ENCODE measurements around the gene GPR161.
A peak's percentile ranks its signal among the peaks of the same experiment; 100 is the strongest.

Gene GPR161

DNA sequence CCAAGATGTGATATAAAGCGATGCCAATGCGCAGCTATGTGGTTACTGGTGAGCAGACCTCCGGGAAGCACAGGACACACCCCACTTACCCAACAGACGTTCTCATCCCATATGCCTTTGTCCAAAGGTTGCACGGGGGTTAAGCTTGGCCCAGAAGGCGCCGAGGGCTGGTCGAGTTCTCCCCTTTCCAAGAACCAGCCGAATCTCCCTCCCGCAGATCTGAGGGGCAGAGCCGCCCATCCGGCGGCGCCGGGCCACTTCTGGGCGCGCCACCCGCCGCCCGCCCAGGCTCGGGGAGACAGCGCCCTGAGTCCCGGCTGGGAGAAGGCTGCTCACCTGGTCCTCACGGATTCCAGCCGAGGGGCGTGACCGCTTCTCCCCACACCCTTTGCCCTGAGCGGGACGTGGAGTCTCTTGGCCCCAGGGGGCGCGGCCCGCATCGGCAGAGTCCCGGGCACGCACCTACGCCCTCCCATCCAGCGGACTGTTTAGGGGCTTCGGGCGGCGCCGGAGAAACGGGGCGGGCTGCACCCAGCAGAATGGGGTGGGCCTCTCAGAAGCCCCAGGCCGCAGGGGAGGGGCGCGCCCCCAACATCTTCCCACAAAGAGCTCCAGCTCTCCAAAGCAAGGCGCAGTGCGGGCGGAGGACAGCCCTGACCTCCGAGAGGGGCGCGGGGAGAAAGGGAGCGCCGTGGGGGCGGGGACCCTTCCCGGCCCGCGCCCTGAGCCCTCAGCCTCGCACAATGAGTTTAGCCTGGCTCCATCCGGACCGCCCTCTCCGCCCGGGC lies 615 bp downstream of the GPR161 start:
- DNase-seq (ENCODE audit: low spot score), result no peak
- peak overlapping the region; percentile 81 for H3K4me3 ChIP-seq
- TF ChIP-seq, protein P1, sequence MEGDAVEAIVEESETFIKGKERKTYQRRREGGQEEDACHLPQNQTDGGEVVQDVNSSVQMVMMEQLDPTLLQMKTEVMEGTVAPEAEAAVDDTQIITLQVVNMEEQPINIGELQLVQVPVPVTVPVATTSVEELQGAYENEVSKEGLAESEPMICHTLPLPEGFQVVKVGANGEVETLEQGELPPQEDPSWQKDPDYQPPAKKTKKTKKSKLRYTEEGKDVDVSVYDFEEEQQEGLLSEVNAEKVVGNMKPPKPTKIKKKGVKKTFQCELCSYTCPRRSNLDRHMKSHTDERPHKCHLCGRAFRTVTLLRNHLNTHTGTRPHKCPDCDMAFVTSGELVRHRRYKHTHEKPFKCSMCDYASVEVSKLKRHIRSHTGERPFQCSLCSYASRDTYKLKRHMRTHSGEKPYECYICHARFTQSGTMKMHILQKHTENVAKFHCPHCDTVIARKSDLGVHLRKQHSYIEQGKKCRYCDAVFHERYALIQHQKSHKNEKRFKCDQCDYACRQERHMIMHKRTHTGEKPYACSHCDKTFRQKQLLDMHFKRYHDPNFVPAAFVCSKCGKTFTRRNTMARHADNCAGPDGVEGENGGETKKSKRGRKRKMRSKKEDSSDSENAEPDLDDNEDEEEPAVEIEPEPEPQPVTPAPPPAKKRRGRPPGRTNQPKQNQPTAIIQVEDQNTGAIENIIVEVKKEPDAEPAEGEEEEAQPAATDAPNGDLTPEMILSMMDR (IDR thresholded peaks at IDR 0.05), result no peak
- H3K27ac ChIP-seq, result peak overlapping the region; percentile 78 to 89

DNA sequence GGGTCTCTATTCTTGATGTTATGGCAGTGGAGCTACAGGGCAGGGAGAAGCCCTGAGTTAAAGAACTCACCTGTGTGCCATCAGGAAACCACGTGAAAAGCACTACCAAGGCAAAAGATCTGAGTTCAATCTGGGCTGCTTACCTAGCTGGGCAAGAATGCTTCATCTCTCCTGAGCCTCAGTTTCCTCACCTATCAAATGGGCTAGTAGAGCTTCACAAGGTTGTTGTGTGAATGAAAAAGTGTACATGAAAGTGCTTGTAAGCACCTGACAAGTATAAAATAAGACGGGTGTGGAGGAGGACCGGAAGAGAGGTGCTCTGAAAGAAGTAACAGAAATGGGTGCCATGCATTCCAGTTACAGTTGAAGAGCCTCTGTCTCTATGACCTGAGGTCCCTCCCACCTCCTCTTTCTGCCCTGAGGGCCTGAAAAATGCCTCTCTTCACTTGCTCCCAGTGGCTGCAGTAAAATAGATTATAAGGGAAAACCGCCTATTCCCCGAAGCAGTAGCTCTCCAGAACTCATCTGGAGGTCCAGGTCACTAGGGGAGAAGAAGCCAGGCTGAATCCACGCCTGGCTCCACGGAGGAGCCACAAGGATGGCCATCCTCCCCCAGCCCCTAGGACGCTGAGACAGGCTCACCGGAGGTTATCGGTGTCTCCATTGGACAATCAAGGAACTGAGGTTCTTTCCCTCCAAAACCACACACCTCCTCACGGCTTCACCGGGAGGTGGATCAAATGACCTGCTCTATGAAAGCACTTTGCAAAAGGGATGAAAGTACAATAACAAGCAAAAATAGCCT lies 1.4 kb downstream of the GPR161 start:
- Histone ChIP-seq H3K27ac (peak overlapping the region; percentile 78 to 89), H3K4me3 (peak overlapping the region; percentile 81)
- TF ChIP-seq, protein P1 (IDR thresholded peaks at IDR 0.05), result no peak
- no peak for DNase-seq (ENCODE audit: low spot score)

DNA sequence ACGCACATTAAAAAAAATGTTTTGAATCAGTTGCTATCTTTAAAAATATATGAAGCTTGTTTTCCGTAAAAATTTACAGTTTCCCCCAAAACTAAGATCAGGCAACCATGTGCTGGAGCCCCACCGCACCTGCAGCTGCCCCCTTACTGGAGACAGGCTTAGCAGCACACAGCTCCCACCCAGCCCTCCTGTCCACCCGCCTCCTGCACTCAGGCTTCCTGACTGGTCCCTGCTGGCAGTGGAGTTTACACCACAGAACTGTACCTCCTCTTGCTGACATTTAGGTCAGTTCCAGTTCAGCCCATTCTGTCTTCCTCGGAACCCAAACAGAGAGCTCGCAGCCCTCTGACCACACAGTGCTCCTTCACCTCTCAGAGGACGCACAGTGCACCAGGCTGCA lies 2.1 kb downstream of the GPR161 start:
- TF ChIP-seq, protein P1 (IDR thresholded peaks at IDR 0.05), result no peak
- Histone ChIP-seq H3K4me3 (peak overlapping the region; percentile 81), H3K27ac (peak overlapping the region in 1 of 2 donors; percentile 5)
- no peak for DNase-seq (ENCODE audit: low spot score)

DNA sequence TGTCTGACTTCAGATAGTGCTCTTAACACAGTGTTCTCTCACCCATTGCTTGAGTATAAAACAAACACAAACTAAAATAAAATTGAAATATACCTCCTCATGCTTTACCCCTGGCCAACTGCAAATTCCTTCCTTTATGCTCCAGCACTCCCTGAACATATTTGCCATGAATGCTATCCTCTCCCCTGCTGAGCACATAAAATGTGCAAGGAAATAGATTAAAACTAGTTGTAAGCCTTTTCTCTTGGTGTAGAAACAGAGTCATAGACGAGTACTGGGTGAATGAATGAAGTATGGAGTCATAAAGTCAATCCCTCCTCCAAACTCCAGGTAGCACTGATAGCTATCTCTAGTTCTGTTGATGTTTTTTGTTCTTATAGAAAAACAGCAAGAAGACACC lies 2.6 kb downstream of the GPR161 start:
- H3K27ac ChIP-seq, result no peak overlapping the region
- TF ChIP-seq, protein P1 (IDR thresholded peaks at IDR 0.05), result no peak
- DNase-seq (ENCODE audit: low spot score), result no peak
- no peak overlapping the region for H3K4me3 ChIP-seq

DNA sequence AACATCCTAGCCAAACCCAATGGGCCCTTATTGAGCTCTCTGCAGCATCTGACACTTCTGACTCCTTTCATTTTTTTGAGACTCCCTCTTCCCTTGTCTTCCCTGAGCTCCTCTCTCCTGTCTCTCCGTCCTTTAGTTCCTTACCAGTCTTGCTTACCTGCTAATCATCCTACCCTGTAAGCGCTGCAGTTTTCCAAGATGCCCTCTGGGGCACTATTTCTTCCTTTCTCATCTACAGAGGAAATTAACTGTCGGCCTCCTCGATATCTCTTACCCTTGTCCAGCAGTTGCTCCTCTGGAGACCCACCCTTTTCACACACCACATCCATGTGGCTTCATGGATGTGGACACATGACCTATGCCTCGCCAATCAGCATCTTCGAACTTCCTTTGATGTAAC lies 6.8 kb downstream of the GPR161 start:
- DNase-seq (ENCODE audit: low spot score), result no peak
- H3K27ac ChIP-seq, result no peak overlapping the region
- TF ChIP-seq, protein P1 (IDR thresholded peaks at IDR 0.05), result no peak
- no peak overlapping the region for H3K4me3 ChIP-seq

DNA sequence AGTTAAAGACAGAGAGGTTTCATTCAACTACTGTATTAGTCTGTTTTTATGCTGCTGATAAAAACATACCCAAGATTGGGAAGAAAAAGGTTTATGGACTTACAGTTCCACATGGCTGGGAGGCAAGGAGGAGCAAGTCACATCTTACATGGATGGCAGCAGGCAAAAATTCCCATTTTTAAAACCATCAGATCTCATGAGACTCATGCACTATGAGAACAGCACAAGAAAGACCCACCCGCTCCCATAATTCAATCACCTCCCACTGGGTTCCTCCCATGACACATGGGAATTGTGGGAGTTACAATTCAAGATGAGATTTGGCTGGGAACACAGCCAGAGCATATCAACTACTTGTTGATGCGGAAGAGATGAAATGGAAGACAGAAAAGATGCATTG lies 9.2 kb downstream of the GPR161 start:
- TF ChIP-seq, protein P1 (IDR thresholded peaks at IDR 0.05), result no peak
- no peak overlapping the region for H3K27ac ChIP-seq
- H3K4me3 ChIP-seq, result no peak overlapping the region
- no peak for DNase-seq (ENCODE audit: low spot score)
